CMK (cell line): ENCODE results near the gene EEPD1.

Source experiments
- DNase-seq: peaks from one replicate; pipeline ENCODE4 v3.0.0-alpha.2; 2010; ENCODE audit warnings: low read depth

EEPD1 gene

GRCh38 chr7:36190447-36191291, 37.6 kb downstream of the EEPD1 start:
- DNase-seq: no peak

- no peak for DNase-seq
Measured at GRCh38 chr7:36191292-36191920, 38.4 kb downstream of the EEPD1 start.

- DNase-seq: no peak
Measured at GRCh38 chr7:36192053-36192824, 39.2 kb downstream of the EEPD1 start.

GRCh38 chr7:36192877-36193276, 39.8 kb downstream of the EEPD1 start:
- no peak for DNase-seq

GRCh38 chr7:36198854-36199266, 45.8 kb downstream of the EEPD1 start:
- DNase-seq: peak; percentile 41

GRCh38 chr7:36199329-36199728, 46.3 kb downstream of the EEPD1 start:
- no peak for DNase-seq

GRCh38 chr7:36201122-36201723, 48.2 kb downstream of the EEPD1 start:
- no peak for DNase-seq

- no peak for DNase-seq
Measured at GRCh38 chr7:36202398-36202797, 49.3 kb downstream of the EEPD1 start.

GRCh38 chr7:36203071-36203790, 50.2 kb downstream of the EEPD1 start:
- DNase-seq: no peak

- no peak for DNase-seq
Measured at GRCh38 chr7:36204044-36204663, 51.1 kb downstream of the EEPD1 start.

- DNase-seq: no peak
Measured at GRCh38 chr7:36204929-36205635, 52.0 kb downstream of the EEPD1 start.

GRCh38 chr7:36205803-36206202, 52.7 kb downstream of the EEPD1 start:
- DNase-seq: no peak

GRCh38 chr7:36207451-36208291, 54.6 kb downstream of the EEPD1 start:
- DNase-seq: no peak

- DNase-seq: no peak
Measured at GRCh38 chr7:36208426-36208825, 55.4 kb downstream of the EEPD1 start.

GRCh38 chr7:36208997-36209813, 56.2 kb downstream of the EEPD1 start:
- no peak for DNase-seq

- DNase-seq: no peak
Measured at GRCh38 chr7:36209814-36210183, 56.7 kb downstream of the EEPD1 start.

- no peak for DNase-seq
Measured at GRCh38 chr7:36210291-36210922, 57.4 kb downstream of the EEPD1 start.
